Retina (tissue), 1 donor: ENCODE results near the gene TYMP.
A peak's percentile ranks its signal among the peaks of the same experiment; 100 is the strongest.
"Not testable (repeated sequence)": the region's sequence is repeated elsewhere in the genome, so short reads cannot be mapped to it uniquely, and the experiment has no call there.

Experiments
- DNase-seq: peaks from one replicate; pipeline ENCODE4 v3.0.0-alpha.2; 2016

TYMP gene

DNA sequence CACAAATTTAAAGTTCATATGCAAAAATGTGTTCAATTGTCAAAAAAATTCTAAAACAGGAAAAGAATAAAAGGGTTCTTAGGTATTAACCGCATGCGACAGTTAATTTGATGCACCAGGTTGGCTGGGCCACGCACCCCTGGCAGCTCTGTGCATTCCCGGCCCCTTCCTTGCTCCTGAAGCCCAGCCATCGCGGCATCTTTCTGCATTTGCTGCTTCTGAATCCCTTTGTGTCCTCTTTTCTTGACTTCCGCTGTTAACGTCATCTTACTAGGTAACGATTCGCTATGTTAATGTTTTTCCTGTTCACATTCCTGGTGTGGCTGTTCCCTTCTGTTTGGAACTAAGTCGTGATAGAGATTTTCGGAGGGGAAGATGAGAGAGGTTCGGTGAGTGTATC lies 8.0 kb upstream of the TYMP start:
- DNase-seq: no peak

DNA sequence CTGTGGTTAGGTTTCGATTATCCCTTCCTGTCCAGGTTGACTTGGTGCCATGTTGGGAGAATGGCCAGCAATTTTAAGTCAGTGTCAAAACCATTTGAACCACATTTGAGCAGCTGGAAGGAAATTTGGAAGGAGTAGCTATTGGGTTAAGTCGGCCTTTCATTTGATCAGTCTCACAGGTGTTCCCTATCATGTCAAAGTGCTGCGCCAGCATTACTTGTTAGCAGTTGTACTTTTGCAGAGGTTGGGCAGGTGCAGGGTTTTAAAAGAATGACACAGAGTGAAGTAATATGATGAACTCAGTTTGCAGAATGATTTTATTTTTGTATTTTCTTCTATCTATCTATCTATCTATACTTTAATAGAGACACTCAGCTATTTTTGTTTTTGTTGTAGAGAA lies 6.4 kb upstream of the TYMP start:
- DNase-seq: no peak

DNA sequence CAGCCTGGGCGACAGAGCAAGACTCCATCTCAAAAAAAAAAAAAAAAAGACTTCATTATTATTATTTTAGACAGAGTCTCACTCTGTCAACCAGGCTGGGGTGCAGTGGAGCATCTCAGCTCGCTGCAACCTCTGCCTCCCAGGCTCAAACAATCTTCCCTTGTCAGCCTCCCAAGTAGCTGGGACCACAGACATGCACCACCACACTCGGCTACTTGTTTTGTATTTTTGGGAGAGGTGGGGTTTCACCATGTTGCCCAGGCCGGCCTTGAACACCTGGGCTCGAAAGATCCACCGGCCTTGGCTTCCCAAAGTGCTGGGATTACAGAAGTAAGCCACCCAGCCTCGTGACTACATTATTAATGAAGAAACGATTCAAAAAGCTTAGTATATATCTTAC lies 5.3 kb upstream of the TYMP start:
- no peak for DNase-seq

- DNase-seq: not testable (repeated sequence)
Measured at GRCh38 chr22:50533856-50534711, 4.3 kb upstream of the TYMP start.

DNA sequence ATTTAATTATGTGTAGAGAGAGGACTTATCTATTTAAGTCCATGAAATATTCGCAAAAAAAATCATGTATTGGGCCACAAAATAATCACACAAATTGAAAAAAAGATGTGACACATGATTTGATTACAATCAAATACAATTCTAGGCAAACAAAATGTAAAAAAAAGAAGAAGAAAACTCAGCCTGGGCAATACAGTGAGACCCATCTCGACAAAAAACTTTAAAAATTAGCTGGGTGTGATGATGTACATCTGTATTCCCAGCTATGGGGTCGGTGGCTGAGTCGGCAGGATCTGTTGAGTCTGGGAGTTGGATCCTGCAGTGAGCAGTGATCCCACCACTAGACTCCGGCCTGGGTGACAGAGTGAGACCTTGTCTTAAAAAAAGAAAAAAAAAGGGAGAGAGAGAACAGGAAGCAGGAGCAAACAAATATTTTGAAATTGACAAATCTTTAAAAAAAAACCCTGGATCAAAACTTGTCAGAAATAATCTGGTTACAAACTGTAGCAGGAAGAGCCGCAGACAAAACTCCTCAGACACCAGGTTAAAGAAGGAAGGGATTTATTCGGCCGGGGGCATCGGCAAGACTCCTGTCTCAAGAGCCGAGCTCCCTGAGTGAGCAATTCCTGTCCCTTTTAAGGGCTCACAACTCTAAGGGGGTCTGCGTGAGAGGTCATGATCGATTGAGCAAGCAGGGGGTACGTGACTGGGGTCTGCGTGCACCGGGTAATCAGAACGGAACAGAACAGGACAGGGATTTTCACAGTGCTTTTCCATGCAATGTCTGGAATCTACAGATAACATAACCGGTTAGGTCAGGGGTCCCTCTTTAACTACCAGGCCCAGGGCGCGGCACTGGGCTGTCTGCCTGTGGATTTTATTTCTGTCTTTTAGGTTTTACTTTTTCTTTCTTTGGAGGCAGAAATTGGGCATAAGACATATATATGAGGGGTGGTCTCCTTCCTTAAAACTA lies 3.3 kb upstream of the TYMP start:
- no peak for DNase-seq

DNA sequence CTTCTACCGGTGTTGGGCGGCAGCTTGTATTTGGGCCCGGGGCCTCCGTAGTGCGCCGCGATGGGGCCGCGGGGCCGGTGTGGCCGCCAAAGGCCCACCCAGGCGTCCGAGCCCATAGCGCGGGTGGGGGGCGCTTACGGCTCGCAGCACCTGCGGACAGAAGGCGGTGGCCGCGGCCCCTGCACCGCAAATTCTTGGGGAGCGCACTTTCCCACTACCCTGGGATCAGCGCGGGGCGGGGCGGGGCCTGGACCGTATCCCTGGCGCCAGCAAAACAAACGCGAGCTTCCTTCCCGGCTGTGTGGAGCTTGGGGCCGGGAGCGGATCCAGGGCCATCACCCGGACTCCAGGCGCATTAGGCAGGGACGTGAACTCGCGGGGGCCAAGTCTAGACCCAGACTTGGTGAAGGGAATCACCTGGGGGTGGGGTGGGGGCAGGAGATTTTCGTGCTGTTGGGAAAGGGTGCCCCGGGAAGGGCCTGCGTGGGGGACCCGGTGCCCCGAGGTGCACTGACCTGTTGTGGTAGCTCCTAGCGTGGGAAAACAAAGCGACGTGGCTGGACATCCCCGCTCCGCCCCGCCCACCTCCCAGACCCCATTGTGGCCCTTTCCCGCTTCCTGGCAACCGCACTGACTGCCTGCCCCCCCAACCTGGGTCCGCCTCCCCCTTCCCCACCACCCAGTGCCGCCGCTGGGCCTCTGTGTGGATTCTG lies 2.3 kb upstream of the TYMP start:
- peak; percentile 49 for DNase-seq

- no peak for DNase-seq
Measured at GRCh38 chr22:50531546-50531961, 1.7 kb upstream of the TYMP start.

- DNase-seq: peak; percentile 64
Measured at GRCh38 chr22:50530877-50531545, 1.2 kb upstream of the TYMP start.

- peak; percentile 50 for DNase-seq
Measured at GRCh38 chr22:50530580-50530876, 716 bp upstream of the TYMP start.

GRCh38 chr22:50529416-50529896 lies 356 bp downstream of the TYMP start:
- peak; percentile 50 for DNase-seq

- DNase-seq: no peak
Measured at GRCh38 chr22:50528682-50529415, 963 bp downstream of the TYMP start.

DNA sequence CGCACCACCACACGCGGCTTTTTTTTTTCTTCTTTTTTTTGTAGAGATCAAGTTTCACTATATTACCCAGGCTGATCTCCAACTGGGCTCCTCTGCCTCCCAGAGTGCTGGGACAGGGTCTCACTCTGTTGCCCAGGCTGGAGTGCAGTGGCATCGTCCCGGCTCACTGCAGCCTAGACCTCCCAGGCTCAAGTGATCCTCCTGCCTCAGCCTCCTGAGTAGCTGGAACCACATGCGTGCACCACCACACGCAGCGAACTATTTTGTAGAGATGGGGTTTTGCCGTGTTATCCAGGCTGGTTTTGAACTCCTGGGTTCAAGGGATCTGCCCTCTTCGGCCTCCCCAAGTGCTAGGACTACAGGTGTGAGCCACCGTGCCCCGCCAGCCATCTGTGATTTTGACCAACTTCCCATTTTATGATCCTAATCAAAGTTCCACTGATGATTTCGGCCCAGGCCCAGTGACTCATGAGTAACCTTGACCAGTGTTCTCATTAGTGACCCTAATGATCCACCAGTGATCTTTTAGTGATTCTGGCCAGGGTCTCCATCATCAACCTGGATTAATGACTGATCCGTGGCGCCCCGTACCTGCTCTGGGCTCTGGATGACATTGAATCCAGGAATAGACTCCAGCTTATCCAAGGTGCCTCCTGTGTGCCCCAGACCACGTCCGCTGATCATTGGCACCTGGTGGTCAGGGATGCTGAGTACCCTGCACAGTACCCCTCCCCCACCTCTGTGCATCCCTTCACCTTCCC lies 1.7 kb downstream of the TYMP start:
- DNase-seq: no peak

GRCh38 chr22:50526834-50527801 lies 2.7 kb downstream of the TYMP start:
- DNase-seq: no peak

DNA sequence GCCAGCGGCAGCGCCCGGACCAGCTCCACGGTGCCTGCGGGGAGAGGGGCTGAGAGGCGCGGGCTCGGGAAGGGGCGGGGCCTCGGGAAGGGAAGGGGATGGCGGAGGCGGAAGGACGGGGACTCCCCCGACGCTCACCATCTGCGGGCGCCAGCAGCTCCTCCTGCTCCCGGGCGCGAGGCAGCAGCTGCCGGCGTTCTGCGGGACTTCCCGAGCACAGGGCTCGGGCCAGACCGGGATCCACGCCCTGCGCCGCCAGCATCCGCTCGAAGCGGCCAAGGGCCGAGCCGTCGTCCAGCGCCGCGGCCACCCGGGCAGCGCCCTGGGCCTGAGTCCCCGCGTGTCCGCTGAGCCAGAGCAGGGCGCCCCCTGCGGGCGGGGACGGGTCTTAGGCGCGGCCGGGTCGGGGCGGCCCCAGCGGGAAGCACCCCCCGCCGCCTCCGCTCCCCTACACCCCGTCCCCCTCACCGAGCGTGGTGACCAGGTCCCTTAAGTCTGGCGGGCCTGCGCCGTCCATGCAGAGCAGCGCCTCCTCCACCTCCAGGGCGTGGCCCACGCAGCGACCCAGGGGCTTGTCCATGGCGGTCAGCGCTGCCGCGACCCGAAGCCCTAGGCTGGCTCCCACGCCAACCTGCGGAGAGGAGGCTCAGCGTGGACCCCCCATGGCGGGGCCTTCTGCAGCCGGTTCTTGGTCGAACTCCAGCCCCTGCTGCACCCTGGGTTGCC lies 3.5 kb downstream of the TYMP start:
- DNase-seq: peak; percentile 89

GRCh38 chr22:50525858-50526107 lies 4.0 kb downstream of the TYMP start:
- DNase-seq: no peak

GRCh38 chr22:50525104-50525857 lies 4.5 kb downstream of the TYMP start, which contains the start of gene SCO2:
Gene SCO2 (minus strand): TSS chr22:50525598. CDS start chr22:50524411, 1,187 bp downstream.
- DNase-seq: peak; percentile 99

- DNase-seq: no peak
Measured at GRCh38 chr22:50524676-50525103, 5.1 kb downstream of the TYMP start.
